ENCODE measurements around the gene CYP4X1.
"Not testable (repeated sequence)": the region's sequence is repeated elsewhere in the genome, so short reads cannot be mapped to it uniquely, and the experiment has no call there.

The CYP4X1 gene

GRCh38 chr1:47069509-47069908 is 46.0 kb downstream of the CYP4X1 start:
- DNase-seq (ENCODE audit: low spot score), result not testable (repeated sequence)

DNA sequence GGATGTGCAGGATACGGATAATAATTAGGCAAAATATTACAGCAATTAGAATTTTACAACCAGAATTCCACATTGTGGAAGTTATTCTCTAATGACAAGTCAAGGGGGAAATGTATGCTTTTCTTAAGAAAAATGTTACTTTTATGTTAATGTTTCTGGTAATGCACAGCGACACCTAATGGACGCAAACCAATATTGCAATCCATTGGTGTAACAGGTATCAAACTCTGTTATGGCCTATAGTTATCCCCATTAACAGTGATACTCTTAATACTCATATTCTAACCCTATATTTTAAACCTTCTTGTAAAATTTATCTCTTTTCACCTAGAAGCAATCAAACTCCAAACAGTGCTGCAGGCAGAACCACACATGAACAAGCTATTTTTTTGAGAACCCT is 65.9 kb downstream of the CYP4X1 start:
- DNase-seq (ENCODE audit: low spot score), result not testable (repeated sequence)

DNA sequence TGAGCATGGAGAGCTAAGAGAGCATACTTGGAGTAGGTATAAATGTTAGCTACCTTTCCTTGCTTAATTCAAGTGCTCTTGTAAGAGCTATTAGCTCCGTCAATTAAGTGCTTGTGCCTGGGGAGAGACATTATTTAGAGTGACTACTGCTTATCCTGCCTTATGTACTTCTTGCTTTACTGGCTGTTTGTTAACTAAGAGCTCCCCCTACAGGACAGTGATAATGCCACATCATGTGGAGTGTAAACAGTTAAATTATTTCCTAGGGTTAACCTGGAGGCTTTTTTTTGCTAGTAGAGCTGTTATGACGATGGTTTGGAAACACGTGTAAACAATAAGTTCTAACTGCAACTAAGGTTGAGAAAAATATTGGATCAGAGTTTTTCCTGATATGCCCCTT is 68.0 kb downstream of the CYP4X1 start:
- DNase-seq (ENCODE audit: low spot score), result not testable (repeated sequence)

All from iPS-NIHi11 (cell line).